ENCODE data around the gene PTPRQ.

- TF ChIP-seq CTCF (conservative IDR thresholded peaks at IDR 0.05) (no peak), EZH2 (IDR thresholded peaks at IDR 0.05; ENCODE audit: low read depth) (no peak)
These were observed at the start of gene PTPRQ for GRCh38 chr12:80443974-80444666.

All from PC-9 (cell line).